Bronchial epithelial cell (primary cell): ENCODE results near the gene RASGRF2. TPM values are rescaled to one million over a fixed set of nuclear protein-coding genes. Genes with fewer than 3 reads are reported as not detected.
"Not testable (repeated sequence)": the region's sequence is repeated elsewhere in the genome, so short reads cannot be mapped to it uniquely, and the experiment has no call there.

ENCODE experiments used
- DNase-seq: peaks from one replicate; pipeline ENCODE4 v3.0.0-alpha.2; 2010; ENCODE audit warnings: low read depth
- FAIRE-seq: peaks from 2 replicates; lab custom pipeline; 2011; peaks lifted over from hg19 to GRCh38; lab: Jason Lieb, UNC
- H3K27me3 ChIP-seq: 2 replicates; pipeline ENCODE4 v1.5.1; 2011; ENCODE audit warnings: low read length; ENCODE audit not compliant: control insufficient read depth, insufficient read depth
- H3K36me3 ChIP-seq: 2 replicates; pipeline ENCODE4 v1.5.1; 2011; ENCODE audit warnings: low read length; ENCODE audit not compliant: control insufficient read depth, insufficient read depth
- H3K4me3 ChIP-seq: 2 replicates; pipeline ENCODE4 v1.5.1; 2011; ENCODE audit warnings: mild to moderate bottlenecking, low read depth, low read length, control low read depth
- CTCF ChIP-seq: IDR thresholded peaks from 2 replicates; pipeline ENCODE4 v1.5.1; 2011; ENCODE audit warnings: mild to moderate bottlenecking, moderate library complexity, low read length, control low read depth, inconsistent platforms; ENCODE audit not compliant: insufficient read depth, severe bottlenecking
- total RNA-seq: library from RNA; depleted of rRNA; stranded (reverse); fragments of >200 nt; gene quantifications from 2 replicates; pipeline ENCODE4 v1.2.1, GENCODE V29; 2014

RASGRF2 gene
- total RNA-seq, 1 donor from 2014 or later = 0.53 TPM

- Histone ChIP-seq H3K4me3 (no peak overlapping the region), H3K36me3 (no peaks in the 10 kb centered on the region), H3K27me3 (no peaks in the 10 kb centered on the region)
- no peak for TF ChIP-seq CTCF
- DNase-seq (no peak), FAIRE-seq (no peak)
Measured at GRCh38 chr5:81038495-81038894, 78.3 kb downstream of the RASGRF2 start.

DNA sequence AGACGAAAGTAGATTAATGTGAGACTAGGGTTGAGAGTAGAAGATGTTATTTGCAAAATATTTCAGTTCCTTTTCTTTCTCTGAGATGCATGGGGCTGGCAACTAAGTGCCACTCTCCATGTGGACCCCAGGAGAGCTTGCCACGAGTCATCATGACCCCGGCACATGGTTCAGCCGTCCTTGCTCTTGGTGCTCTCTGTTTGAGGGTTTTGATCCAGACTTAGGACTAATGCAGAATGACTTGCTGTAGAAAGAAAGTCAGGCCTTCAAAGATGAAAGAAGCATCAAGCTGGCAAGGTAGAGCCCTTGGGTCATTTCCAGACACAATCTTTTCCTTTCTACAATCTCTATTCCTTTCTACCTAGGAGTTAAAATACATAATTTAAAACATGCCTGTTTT is 84.7 kb downstream of the RASGRF2 start:
- H3K36me3 ChIP-seq = no peaks in the 10 kb centered on the region
- no peak for TF ChIP-seq CTCF
- H3K27me3 ChIP-seq = peaks cover 2% of the 10 kb centered on the region
- no peak overlapping the region for H3K4me3 ChIP-seq
- no peak for DNase-seq
- no peak for FAIRE-seq

DNA sequence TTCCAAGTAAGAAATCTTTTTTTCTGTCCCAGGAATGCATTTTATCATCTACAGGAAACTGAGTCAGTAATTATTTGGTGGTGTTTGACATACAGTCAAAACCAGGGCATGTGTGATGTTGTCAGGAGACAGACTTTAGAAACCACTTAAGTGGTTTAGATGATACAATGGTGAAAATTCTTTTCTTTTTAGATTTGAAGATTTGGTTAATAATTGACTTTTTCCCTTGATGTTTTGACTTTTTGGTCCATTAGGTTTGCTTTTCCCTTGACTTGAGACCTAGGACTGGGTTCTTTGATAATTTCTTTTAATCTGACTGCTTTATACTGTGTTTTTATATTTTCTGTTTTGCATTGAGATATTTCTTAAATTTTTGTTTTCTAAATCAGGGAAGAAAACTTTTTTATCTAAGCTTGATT is 85.2 kb downstream of the RASGRF2 start:
- Histone ChIP-seq H3K4me3 (no peak overlapping the region), H3K27me3 (peaks cover 2% of the 10 kb centered on the region), H3K36me3 (no peaks in the 10 kb centered on the region)
- FAIRE-seq = no peak
- TF ChIP-seq CTCF = no peak
- no peak for DNase-seq

GRCh38 chr5:81046041-81046440 is 85.9 kb downstream of the RASGRF2 start:
- H3K36me3 ChIP-seq = no peaks in the 10 kb centered on the region
- no peak for FAIRE-seq
- no peak overlapping the region for H3K4me3 ChIP-seq
- DNase-seq = no peak
- TF ChIP-seq CTCF = no peak
- H3K27me3 ChIP-seq = peaks cover 2% of the 10 kb centered on the region

DNA sequence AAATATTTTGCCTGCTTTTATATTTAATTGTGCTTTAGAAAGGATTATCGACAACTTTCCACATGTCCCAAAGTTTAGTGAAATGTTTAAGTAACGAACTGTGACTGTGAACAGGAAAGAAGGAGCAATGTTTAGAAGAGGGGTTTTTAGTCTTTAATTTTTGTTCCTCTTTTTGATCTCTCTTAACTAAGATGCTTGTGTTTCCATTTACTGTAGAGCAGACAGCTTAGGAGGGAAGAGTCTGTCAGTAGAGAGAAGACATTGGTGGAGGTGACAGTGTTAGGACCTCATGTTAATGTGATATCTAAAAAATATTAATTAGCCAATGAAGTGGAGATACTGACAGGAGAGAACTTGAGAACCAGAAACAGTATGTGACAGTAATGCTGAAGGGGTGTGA is 92.2 kb downstream of the RASGRF2 start:
- Histone ChIP-seq H3K27me3 (peaks cover 2% of the 10 kb centered on the region), H3K4me3 (no peak overlapping the region), H3K36me3 (no peaks in the 10 kb centered on the region)
- DNase-seq = no peak
- no peak for FAIRE-seq
- TF ChIP-seq CTCF = no peak

GRCh38 chr5:81053282-81053681 is 93.1 kb downstream of the RASGRF2 start:
- not testable (repeated sequence) for H3K36me3 ChIP-seq, FAIRE-seq, H3K27me3 ChIP-seq, DNase-seq, H3K4me3 ChIP-seq
